ENCODE measurements around the gene ARHGEF28.

GRCh38 chr5:73764586-73764985 lies 138.6 kb downstream of the ARHGEF28 start:
- TF ChIP-seq ZBTB4 (CRISPR knock-in tag; IDR thresholded peaks at IDR 0.05): no peak
- no peak for TF ChIP-seq ZNF384 (IDR thresholded peaks at IDR 0.05; ENCODE audit: borderline replicate concordance, low read depth, low read length)
- TF ChIP-seq HDAC2 (IDR thresholded peaks at IDR 0.05): no peak
- no peak for TF ChIP-seq CTCF (IDR thresholded peaks at IDR 0.05 in 2 of 3, conservative IDR thresholded peaks at IDR 0.05 in 1 of 3; ENCODE audit: control insufficient read depth in 2 of 3, extremely low read depth in 1 of 3, insufficient read depth in 1 of 3, low read depth in 3 of 3, low read length in 3 of 3)
- TF ChIP-seq SREBF2 (IDR thresholded peaks at IDR 0.05; ENCODE audit: low read length): no peak
- TF ChIP-seq CHD2 (IDR thresholded peaks at IDR 0.05; ENCODE audit: borderline replicate concordance, low read depth, low read length): no peak
- TF ChIP-seq GABPA (IDR thresholded peaks at IDR 0.05; ENCODE audit: low read depth): no peak
- no peak for TF ChIP-seq SUZ12 (IDR thresholded peaks at IDR 0.05; ENCODE audit: unreplicated experiment)
- no peak for TF ChIP-seq HCFC1 (IDR thresholded peaks at IDR 0.05; ENCODE audit: low read length)

All from GM12878 (cell line).